Suprapubic skin (tissue), 4 donors: ENCODE measurements around the gene ZNG1C.
"Not testable (repeated sequence)": the region's sequence is repeated elsewhere in the genome, so short reads cannot be mapped to it uniquely, and the experiment has no call there.

Experiments
- CTCF ChIP-seq, 2 donors: fragments of 200-600 bp in 1 of 2; fragments of 450-650 bp in 1 of 2; sonication (generic) in 1 of 2; IDR thresholded peaks; one replicate each; pipeline ENCODE4 v1.5.1; 2016 to 2019; ENCODE audit warnings: antibody characterized with exemption in 2 of 2, mild to moderate bottlenecking in 1 of 2, moderate library complexity in 1 of 2
- EP300 ChIP-seq: sonication (generic); formaldehyde crosslinking; IDR thresholded peaks from one replicate; pipeline ENCODE4 v1.6.1; 2017; ENCODE audit warnings: antibody characterized with exemption
- POLR2A ChIP-seq, 2 donors: fragments of 450-650 bp; IDR thresholded peaks; one replicate each; pipeline ENCODE4 v1.6.1; 2017; ENCODE audit warnings: antibody characterized with exemption in 2 of 2, mild to moderate bottlenecking in 2 of 2, moderate library complexity in 2 of 2
- POLR2AphosphoS5 ChIP-seq, 3 donors: sonication (generic); formaldehyde crosslinking; IDR thresholded peaks; one replicate each; pipeline ENCODE4 v1.6.1; 2017; ENCODE audit warnings: antibody characterized with exemption in 3 of 3

- TF ChIP-seq CTCF (IDR thresholded peaks at IDR 0.05); POLR2A (IDR thresholded peaks at IDR 0.05); EP300; POLR2AphosphoS5 (IDR thresholded peaks at IDR 0.05): not testable (repeated sequence)
These were observed 64.7 kb downstream of the ZNG1C start for GRCh38 chr9:68306391-68306964.
